Osteocyte (in vitro differentiated cells): ENCODE measurements around the gene FBXO15. TPM values are rescaled to one million over a fixed set of nuclear protein-coding genes. Genes with fewer than 3 reads are reported as not detected.

Experiments used
- DNase-seq: peaks from one replicate; pipeline ENCODE4 v3.0.0; 2021; ENCODE audit warnings: mixed read lengths; ENCODE audit not compliant: unreplicated experiment; ENCODE audit errors: extremely low spot score
- H3K27ac Mint-ChIP-seq: one replicate; pipeline ENCODE4 v1.8.0; 2021; ENCODE audit warnings: mild to moderate bottlenecking, mixed read lengths; ENCODE audit not compliant: unreplicated experiment
- H3K27me3 Mint-ChIP-seq: one replicate; pipeline ENCODE4 v1.8.0; 2021; ENCODE audit warnings: mixed read lengths; ENCODE audit not compliant: unreplicated experiment
- H3K36me3 Mint-ChIP-seq: one replicate; pipeline ENCODE4 v1.8.0; 2021; ENCODE audit warnings: mixed read lengths; ENCODE audit not compliant: unreplicated experiment
- H3K4me1 Mint-ChIP-seq: one replicate; pipeline ENCODE4 v1.8.0; 2021; ENCODE audit warnings: mixed read lengths; ENCODE audit not compliant: unreplicated experiment
- H3K4me3 Mint-ChIP-seq: one replicate; pipeline ENCODE4 v1.8.0; 2021; ENCODE audit warnings: mild to moderate bottlenecking, moderate library complexity, mixed read lengths; ENCODE audit not compliant: unreplicated experiment
- H3K9me3 Mint-ChIP-seq: one replicate; pipeline ENCODE4 v1.8.0; 2021; ENCODE audit warnings: mixed read lengths; ENCODE audit not compliant: unreplicated experiment
- total RNA-seq: library from RNA; stranded (reverse); gene quantifications from 2 replicates; pipeline ENCODE4 v1.2.1, GENCODE V29; 2021
- TF ChIP-seq, protein P1 (sequence below): fragments of 200-600 bp; sonication (generic); IDR thresholded peaks from 2 replicates; pipeline ENCODE4 v1.5.0; 2021; ENCODE audit warnings: antibody characterized with exemption, mild to moderate bottlenecking, moderate library complexity

The FBXO15 gene
- total RNA-seq, 1 donor from 2014 or later, result 0.86 TPM

- Mint-ChIP-seq H3K4me1 (no peaks in the 10 kb centered on the region), H3K9me3 (no peaks in the 10 kb centered on the region), H3K27me3 (no peaks in the 10 kb centered on the region), H3K4me3 (no peak overlapping the region), H3K27ac (no peak overlapping the region), H3K36me3 (no peaks in the 10 kb centered on the region)
- TF ChIP-seq, protein P1, sequence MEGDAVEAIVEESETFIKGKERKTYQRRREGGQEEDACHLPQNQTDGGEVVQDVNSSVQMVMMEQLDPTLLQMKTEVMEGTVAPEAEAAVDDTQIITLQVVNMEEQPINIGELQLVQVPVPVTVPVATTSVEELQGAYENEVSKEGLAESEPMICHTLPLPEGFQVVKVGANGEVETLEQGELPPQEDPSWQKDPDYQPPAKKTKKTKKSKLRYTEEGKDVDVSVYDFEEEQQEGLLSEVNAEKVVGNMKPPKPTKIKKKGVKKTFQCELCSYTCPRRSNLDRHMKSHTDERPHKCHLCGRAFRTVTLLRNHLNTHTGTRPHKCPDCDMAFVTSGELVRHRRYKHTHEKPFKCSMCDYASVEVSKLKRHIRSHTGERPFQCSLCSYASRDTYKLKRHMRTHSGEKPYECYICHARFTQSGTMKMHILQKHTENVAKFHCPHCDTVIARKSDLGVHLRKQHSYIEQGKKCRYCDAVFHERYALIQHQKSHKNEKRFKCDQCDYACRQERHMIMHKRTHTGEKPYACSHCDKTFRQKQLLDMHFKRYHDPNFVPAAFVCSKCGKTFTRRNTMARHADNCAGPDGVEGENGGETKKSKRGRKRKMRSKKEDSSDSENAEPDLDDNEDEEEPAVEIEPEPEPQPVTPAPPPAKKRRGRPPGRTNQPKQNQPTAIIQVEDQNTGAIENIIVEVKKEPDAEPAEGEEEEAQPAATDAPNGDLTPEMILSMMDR, result no peak
- DNase-seq, result no peak
These were observed 84.1 kb downstream of the FBXO15 start for GRCh38 chr18:74063557-74063956.

DNA sequence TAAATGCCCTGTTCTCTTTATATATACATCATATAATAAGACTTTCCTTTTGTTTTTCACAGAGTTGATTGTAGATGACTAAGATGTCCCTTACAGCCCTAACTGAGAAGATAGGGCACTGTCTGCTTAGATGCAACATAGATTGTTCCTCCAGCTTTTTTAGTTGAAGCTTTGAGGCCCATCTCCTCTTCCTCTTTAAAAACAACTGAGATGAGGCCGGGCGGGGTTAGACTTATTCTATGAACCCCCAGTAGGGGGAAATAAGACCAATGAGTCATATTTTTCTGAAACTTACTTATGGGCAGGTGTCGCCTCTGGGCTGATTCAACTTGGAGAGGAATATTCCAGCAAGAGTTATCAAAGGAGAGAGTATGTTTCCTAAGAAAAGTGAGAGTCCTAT lies 84.6 kb downstream of the FBXO15 start:
- TF ChIP-seq, protein P1, result no peak
- Mint-ChIP-seq H3K27ac (no peak overlapping the region), H3K27me3 (no peaks in the 10 kb centered on the region), H3K9me3 (no peaks in the 10 kb centered on the region), H3K4me1 (no peaks in the 10 kb centered on the region), H3K36me3 (no peaks in the 10 kb centered on the region), H3K4me3 (no peak overlapping the region)
- no peak for DNase-seq

DNA sequence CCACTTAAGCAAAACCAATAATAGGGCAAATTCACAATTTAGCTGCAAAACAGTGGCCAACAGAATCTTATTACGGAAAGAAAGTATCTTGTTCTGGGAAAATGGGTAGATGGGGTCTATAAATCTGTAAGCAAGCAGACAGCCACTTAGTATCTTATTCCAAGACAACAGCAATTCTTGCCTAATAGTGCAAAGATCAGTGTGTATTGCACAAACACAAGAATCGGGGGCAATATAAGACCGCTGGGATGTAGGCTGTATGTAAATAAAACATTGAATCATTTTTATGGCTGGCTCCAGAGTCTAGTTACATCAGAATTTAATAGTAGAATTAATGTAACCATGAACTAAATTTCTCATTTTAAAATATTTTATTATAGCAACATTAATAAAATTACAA lies 85.6 kb downstream of the FBXO15 start:
- H3K27me3 Mint-ChIP-seq, result no peaks in the 10 kb centered on the region
- H3K9me3 Mint-ChIP-seq, result no peaks in the 10 kb centered on the region
- DNase-seq, result no peak
- no peaks in the 10 kb centered on the region for H3K36me3 Mint-ChIP-seq
- TF ChIP-seq, protein P1, result no peak
- no peaks in the 10 kb centered on the region for H3K4me1 Mint-ChIP-seq
- no peak overlapping the region for H3K4me3 Mint-ChIP-seq
- H3K27ac Mint-ChIP-seq, result no peak overlapping the region

- H3K27me3 Mint-ChIP-seq, result no peaks in the 10 kb centered on the region
- H3K4me1 Mint-ChIP-seq, result no peaks in the 10 kb centered on the region
- no peaks in the 10 kb centered on the region for H3K36me3 Mint-ChIP-seq
- DNase-seq, result no peak
- no peak overlapping the region for H3K27ac Mint-ChIP-seq
- TF ChIP-seq, protein P1, result no peak
- no peak overlapping the region for H3K4me3 Mint-ChIP-seq
- H3K9me3 Mint-ChIP-seq, result peaks cover 8% of the 10 kb centered on the region
These were observed 87.1 kb downstream of the FBXO15 start for GRCh38 chr18:74060579-74060978.

GRCh38 chr18:74050807-74051206 lies 96.8 kb downstream of the FBXO15 start:
- Mint-ChIP-seq H3K4me1 (no peaks in the 10 kb centered on the region), H3K27me3 (no peaks in the 10 kb centered on the region), H3K9me3 (peaks cover 12% of the 10 kb centered on the region), H3K4me3 (no peak overlapping the region), H3K27ac (no peak overlapping the region), H3K36me3 (no peaks in the 10 kb centered on the region)
- no peak for DNase-seq
- TF ChIP-seq, protein P1, result no peak
